Spinal cord (tissue), 10 donors: ENCODE data around the gene NAA35. TPM values are rescaled to one million over a fixed set of nuclear protein-coding genes. Genes with fewer than 3 reads are reported as not detected.

Experiments used
- DNase-seq, 6 donors: peaks; one replicate each; pipeline versions ENCODE4 v3.0.0 to v3.0.0-alpha.2; 2013 to 2015; ENCODE audit warnings: low spot score in 6 of 6, low read depth in 4 of 6
- H3K27ac ChIP-seq: one replicate; pipeline ENCODE4 v1.5.1; 2013; ENCODE audit warnings: low read depth, low read length, control low read depth
- H3K27me3 ChIP-seq: one replicate; pipeline ENCODE4 v1.6.1; 2013; ENCODE audit warnings: low read length; ENCODE audit not compliant: control insufficient read depth, insufficient read depth
- H3K36me3 ChIP-seq: one replicate; pipeline ENCODE4 v1.6.1; 2013; ENCODE audit warnings: low read length; ENCODE audit not compliant: control insufficient read depth, insufficient read depth
- H3K4me1 ChIP-seq: one replicate; pipeline ENCODE4 v1.6.1; 2013; ENCODE audit warnings: low read length; ENCODE audit not compliant: control insufficient read depth, insufficient read depth
- H3K4me3 ChIP-seq: one replicate; pipeline ENCODE4 v1.5.1; 2013; ENCODE audit warnings: low read depth, low read length, control low read depth
- H3K9me3 ChIP-seq: one replicate; pipeline ENCODE4 v1.6.1; 2013; ENCODE audit warnings: low read length; ENCODE audit not compliant: control insufficient read depth, insufficient read depth
- WGBS: methylation state at CpG from one replicate; pipeline ENCODE4 v1.1.5; 2013; ENCODE audit warnings: missing lambda C conversion rate; ENCODE audit not compliant: insufficient coverage; 5-methylcytosine and 5-hydroxymethylcytosine counted together
- long read RNA-seq, 4 donors: transcript quantifications; one replicate each; lab custom pipeline, GENCODE V29; 2026
- polyA plus RNA-seq, 2 donors: library from polyadenylated mRNA; unstranded; fragments of 120-200 nt; gene quantifications; one replicate each; pipeline ENCODE4 v1.2.1, GENCODE V29; 2013; ENCODE audit not compliant: insufficient read length in 2 of 2
- total RNA-seq, 2 donors: library from RNA; depleted of rRNA in 1 of 2; stranded (reverse); fragments of 120-200 nt in 1 of 2; fragments of >200 nt in 1 of 2; gene quantifications; one replicate each; pipeline versions ENCODE4 v1.2.3 to v1.2.4, GENCODE V29; 2013 to 2014
- donor health status: healthy.

The NAA35 gene
- total RNA-seq (10 to 100 TPM; 33.4 to 44.2 TPM), polyA plus RNA-seq (10 to 100 TPM; 24.9 to 33.8 TPM)
- long read RNA-seq, donor 1, partial matches to known transcripts, result 73 of 176 reads
- long read RNA-seq, donor 1, other reads (novel, unspliced or antisense), result 103 of 176 reads
- long read RNA-seq, donor 2, partial matches to known transcripts, result 56 of 117 reads
- long read RNA-seq, donor 2, other reads (novel, unspliced or antisense), result 61 of 117 reads
- long read RNA-seq, donor 3, partial matches to known transcripts, result 90 of 149 reads
- long read RNA-seq, donor 3, other reads (novel, unspliced or antisense), result 57 of 149 reads
- long read RNA-seq, donor 4, partial matches to known transcripts, result 43 of 64 reads
- long read RNA-seq, donor 4, other reads (novel, unspliced or antisense), result 21 of 64 reads

- peak within 1 kb of the TSS; percentile 92 for H3K27ac ChIP-seq
- peak; percentile 95 to 100 (median 100) for DNase-seq
- no peaks in the 10 kb centered on the region for H3K9me3 ChIP-seq
- H3K27me3 ChIP-seq, result no peaks in the 10 kb centered on the region
- peaks cover 3% of the 10 kb centered on the region for H3K4me1 ChIP-seq
- H3K4me3 ChIP-seq, result peak within 1 kb of the TSS; percentile 85
- under 1% methylated on average over 93 of the region's 93 CpGs for WGBS
- H3K36me3 ChIP-seq, result peaks cover under 1% of the 10 kb centered on the region
These were observed at the start of gene NAA35 for GRCh38 chr9:85940832-85941621. NAA35 (plus strand) TSS chr9:85941146; CDS start chr9:85942160, 1,014 bp downstream.

- Histone ChIP-seq H3K4me3 (no peak overlapping the region), H3K4me1 (no peaks in the 10 kb centered on the region), H3K27me3 (no peaks in the 10 kb centered on the region), H3K27ac (no peak overlapping the region), H3K36me3 (no peaks in the 10 kb centered on the region), H3K9me3 (no peaks in the 10 kb centered on the region)
- DNase-seq, result no peak
- no CpG with 5 or more reads among the region's 1 CpG for WGBS
These were observed 48.5 kb upstream of the NAA35 start for GRCh38 chr9:85892401-85892800.

GRCh38 chr9:85895685-85896084 lies 45.3 kb upstream of the NAA35 start:
- no peak overlapping the region for H3K4me3 ChIP-seq
- H3K36me3 ChIP-seq, result peaks cover 6% of the 10 kb centered on the region
- WGBS, result no CpG with 5 or more reads among the region's 2 CpGs
- H3K27me3 ChIP-seq, result no peaks in the 10 kb centered on the region
- no peak for DNase-seq
- H3K9me3 ChIP-seq, result no peaks in the 10 kb centered on the region
- H3K4me1 ChIP-seq, result no peaks in the 10 kb centered on the region
- H3K27ac ChIP-seq, result no peak overlapping the region

GRCh38 chr9:85897848-85898247 lies 43.1 kb upstream of the NAA35 start:
- no peaks in the 10 kb centered on the region for H3K27me3 ChIP-seq
- H3K9me3 ChIP-seq, result no peaks in the 10 kb centered on the region
- H3K36me3 ChIP-seq, result peaks cover 6% of the 10 kb centered on the region
- no peaks in the 10 kb centered on the region for H3K4me1 ChIP-seq
- no peak overlapping the region for H3K4me3 ChIP-seq
- WGBS, result no CpG with 5 or more reads among the region's 4 CpGs
- DNase-seq, result no peak
- no peak overlapping the region for H3K27ac ChIP-seq

DNA sequence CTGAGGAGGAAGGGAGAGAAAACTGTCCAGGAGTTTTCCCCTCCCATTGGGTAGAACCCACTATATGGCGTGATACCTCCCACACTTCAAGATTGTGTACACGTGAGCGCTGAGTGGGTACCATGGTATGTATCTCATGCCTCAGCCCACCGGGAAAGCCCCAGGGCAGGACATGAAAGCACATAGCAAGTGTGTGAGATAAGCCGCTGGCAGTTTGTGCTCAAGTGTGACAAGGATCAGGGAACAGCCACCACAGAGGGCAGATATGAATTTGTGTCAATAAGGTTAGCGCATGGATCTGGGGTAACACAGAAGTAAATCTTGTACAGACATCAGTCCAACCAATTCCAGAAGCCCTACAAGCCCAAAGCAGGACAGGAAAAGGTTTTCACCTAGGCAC lies 42.6 kb upstream of the NAA35 start:
- Histone ChIP-seq H3K4me3 (no peak overlapping the region), H3K27me3 (no peaks in the 10 kb centered on the region), H3K36me3 (peaks cover 6% of the 10 kb centered on the region), H3K4me1 (no peaks in the 10 kb centered on the region), H3K27ac (no peak overlapping the region), H3K9me3 (no peaks in the 10 kb centered on the region)
- 96% methylated on average over 4 of the region's 6 CpGs for WGBS
- DNase-seq, result no peak

GRCh38 chr9:85899388-85899787 lies 41.6 kb upstream of the NAA35 start:
- H3K36me3 ChIP-seq, result peaks cover 6% of the 10 kb centered on the region
- H3K4me3 ChIP-seq, result no peak overlapping the region
- DNase-seq, result no peak
- no peaks in the 10 kb centered on the region for H3K4me1 ChIP-seq
- no peak overlapping the region for H3K27ac ChIP-seq
- no peaks in the 10 kb centered on the region for H3K9me3 ChIP-seq
- 97% methylated on average over 14 of the region's 16 CpGs for WGBS
- H3K27me3 ChIP-seq, result no peaks in the 10 kb centered on the region

DNA sequence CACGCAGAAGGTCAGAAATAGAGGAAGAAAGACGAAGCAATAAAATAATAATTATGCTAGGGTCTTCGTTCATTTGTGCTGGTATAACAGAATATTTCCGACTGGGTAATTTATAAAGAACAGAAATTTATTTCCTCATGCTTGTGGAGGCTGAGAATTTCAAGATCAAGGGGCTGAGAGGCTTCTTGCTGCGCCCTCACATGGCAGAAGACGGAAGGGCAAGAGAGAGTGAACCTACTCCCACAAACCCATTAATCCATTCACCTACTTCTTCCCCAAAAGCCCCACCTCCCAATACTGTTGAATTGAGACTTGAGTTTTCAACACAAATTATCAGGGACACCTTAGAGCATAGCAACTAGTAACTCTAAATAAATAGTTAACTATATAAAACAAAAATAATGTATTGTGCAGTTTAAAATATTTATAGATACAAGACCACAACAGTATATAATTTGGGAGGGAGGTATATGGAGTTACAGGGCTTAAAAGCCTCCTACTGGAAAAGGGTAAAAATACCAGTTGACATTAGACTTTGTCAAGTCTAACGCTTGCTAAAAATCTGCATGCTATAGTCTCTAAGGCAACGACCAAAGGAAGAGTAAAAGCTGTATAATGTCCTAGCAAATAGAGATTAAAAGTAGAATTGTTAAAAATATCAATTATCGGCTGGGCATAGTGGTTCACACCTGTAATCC lies 40.3 kb upstream of the NAA35 start:
- WGBS, result 78% methylated on average over 4 of the region's 9 CpGs
- no peak overlapping the region for H3K4me3 ChIP-seq
- H3K4me1 ChIP-seq, result no peaks in the 10 kb centered on the region
- peaks cover 6% of the 10 kb centered on the region for H3K36me3 ChIP-seq
- no peak for DNase-seq
- H3K9me3 ChIP-seq, result no peaks in the 10 kb centered on the region
- H3K27ac ChIP-seq, result no peak overlapping the region
- no peaks in the 10 kb centered on the region for H3K27me3 ChIP-seq

DNA sequence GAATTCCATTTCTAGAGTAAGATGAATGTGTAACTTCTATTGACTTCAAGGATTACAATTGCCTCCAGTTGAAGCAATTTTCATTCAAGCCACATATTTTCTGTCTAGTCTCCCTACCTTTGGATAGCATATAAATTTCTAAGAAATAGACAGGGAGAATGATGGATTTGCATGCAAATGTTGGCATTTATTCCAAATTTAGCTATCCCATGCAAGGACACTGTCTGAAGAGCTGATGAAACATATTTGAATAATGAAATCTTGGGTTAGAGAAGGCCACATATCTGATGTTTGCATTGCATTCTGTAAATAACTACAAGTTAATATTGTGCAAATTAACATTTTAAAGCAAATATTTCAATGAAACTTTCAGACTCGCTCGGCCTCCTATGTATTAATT lies 36.0 kb upstream of the NAA35 start:
- no CpG with 5 or more reads among the region's 2 CpGs for WGBS
- H3K4me1 ChIP-seq, result no peaks in the 10 kb centered on the region
- H3K27ac ChIP-seq, result no peak overlapping the region

GRCh38 chr9:85905957-85906356 lies 35.0 kb upstream of the NAA35 start:
- Histone ChIP-seq H3K4me3 (no peak overlapping the region), H3K4me1 (no peaks in the 10 kb centered on the region), H3K9me3 (no peaks in the 10 kb centered on the region), H3K27me3 (no peaks in the 10 kb centered on the region), H3K27ac (no peak overlapping the region), H3K36me3 (no peaks in the 10 kb centered on the region)
- peak in 1 of 6 donors; percentile 27 for DNase-seq
- no CpG with 5 or more reads among the region's 1 CpG for WGBS

More for the DNA sequence above, 36.0 kb upstream of the NAA35 start:
- peak in 1 of 6 donors; percentile 11 for DNase-seq
- H3K27me3 ChIP-seq, result no peaks in the 10 kb centered on the region
- no peaks in the 10 kb centered on the region for H3K36me3 ChIP-seq
- H3K4me3 ChIP-seq, result no peak overlapping the region
- H3K9me3 ChIP-seq, result no peaks in the 10 kb centered on the region
